AG04450 (cell line): ENCODE measurements around the gene LMO3. TPM values are rescaled to one million over a fixed set of nuclear protein-coding genes. Genes with fewer than 3 reads are reported as not detected.

ENCODE experiments used
- CTCF ChIA-PET: fragments of 300-600, 350-600 bp; formaldehyde crosslinking; extraction: SDS; loops from one replicate; lab custom pipeline; 2022; ENCODE audit warnings: antibody characterized with exemption, inconsistent platforms; lab: Charles Lee
- POLR2A ChIA-PET: fragments of 350-600 bp; formaldehyde crosslinking; extraction: SDS; loops from one replicate; lab custom pipeline; 2021; ENCODE audit warnings: antibody characterized with exemption, inconsistent platforms; lab: Yijun Ruan, JAX
- DNase-seq: peaks from one replicate; pipeline ENCODE4 v3.0.0-alpha.2; 2011; ENCODE audit warnings: low read depth, low spot score
- H3K27ac ChIP-seq: one replicate; pipeline ENCODE4 v1.5.1; 2012; ENCODE audit warnings: low read depth, low read length, control low read depth
- H3K27me3 ChIP-seq: one replicate; pipeline ENCODE4 v1.6.0; 2012; ENCODE audit warnings: low read length; ENCODE audit not compliant: control insufficient read depth, insufficient read depth
- H3K4me3 ChIP-seq: 2 replicates; pipeline ENCODE4 v1.5.1; 2011; ENCODE audit warnings: mild to moderate bottlenecking, low read depth, low read length, control low read depth
- H3K9me3 ChIP-seq: 2 replicates; pipeline ENCODE4 v1.5.1; 2012; ENCODE audit warnings: low read length; ENCODE audit not compliant: control insufficient read depth, insufficient read depth
- CTCF ChIP-seq: IDR thresholded peaks from 2 replicates; pipeline ENCODE4 v1.5.1; 2011; ENCODE audit warnings: low read depth, low read length, control low read depth, inconsistent platforms
- polyA plus RNA-seq: library from polyadenylated mRNA; depleted of rRNA; stranded (reverse); fragments of >200 nt; gene quantifications from 2 replicates; pipeline ENCODE4 v1.2.3, GENCODE V29; 2011

The LMO3 gene
- polyA plus RNA-seq, 1 experiment, result 2.0 TPM

- no peaks in the 10 kb centered on the region for H3K27me3 ChIP-seq
- H3K9me3 ChIP-seq, result no peaks in the 10 kb centered on the region
- no peak for TF ChIP-seq CTCF
- DNase-seq, result no peak
- no peak overlapping the region for H3K27ac ChIP-seq
- ChIA-PET CTCF (interaction anchor here (0.7 kb wide), 1 partner anchor 1022 kb away, joined by 3 read pairs; no protein-coding TSS in a partner anchor), POLR2A (no interaction called here)
- H3K4me3 ChIP-seq, result no peak overlapping the region
Measured at GRCh38 chr12:16619537-16619936, 13.6 kb upstream of the LMO3 start.

- DNase-seq, result no peak
- no peaks in the 10 kb centered on the region for H3K27me3 ChIP-seq
- H3K9me3 ChIP-seq, result no peaks in the 10 kb centered on the region
- ChIA-PET CTCF (interaction anchor here (0.6 kb wide), 1 partner anchor 125 kb away, joined by 4 read pairs; no protein-coding TSS in a partner anchor), POLR2A (no interaction called here)
- no peak for TF ChIP-seq CTCF
- H3K4me3 ChIP-seq, result no peak overlapping the region
- no peak overlapping the region for H3K27ac ChIP-seq
Measured at GRCh38 chr12:16618256-16618655, 12.3 kb upstream of the LMO3 start.

GRCh38 chr12:16613199-16613598 lies 7.2 kb upstream of the LMO3 start:
- Histone ChIP-seq H3K4me3 (no peak overlapping the region), H3K27ac (no peak overlapping the region), H3K27me3 (no peaks in the 10 kb centered on the region), H3K9me3 (no peaks in the 10 kb centered on the region)
- ChIA-PET CTCF (no interaction called here), POLR2A (no interaction called here)
- no peak for DNase-seq
- TF ChIP-seq CTCF, result no peak

GRCh38 chr12:16612647-16613046 lies 6.7 kb upstream of the LMO3 start:
- Histone ChIP-seq H3K4me3 (no peak overlapping the region), H3K27me3 (no peaks in the 10 kb centered on the region), H3K27ac (no peak overlapping the region), H3K9me3 (no peaks in the 10 kb centered on the region)
- POLR2A ChIA-PET, result no interaction called here
- CTCF ChIA-PET, result no interaction called here
- TF ChIP-seq CTCF, result no peak
- no peak for DNase-seq

- Histone ChIP-seq H3K4me3 (no peak overlapping the region), H3K9me3 (no peaks in the 10 kb centered on the region), H3K27me3 (no peaks in the 10 kb centered on the region), H3K27ac (no peak overlapping the region)
- TF ChIP-seq CTCF, result no peak
- DNase-seq, result no peak
- CTCF ChIA-PET, result interaction anchor here (0.6 to 1.0 kb wide), 4 partner anchors 115 to 317 kb away, joined by 3 to 5 read pairs (median 4); no protein-coding TSS in a partner anchor
- POLR2A ChIA-PET, result interaction anchor here (0.6 kb wide), 1 partner anchor 613 kb away, joined by 4 read pairs; no protein-coding TSS in a partner anchor
Measured at GRCh38 chr12:16611146-16611545, 5.2 kb upstream of the LMO3 start.
